ENCODE data around the gene GLIS1. TPM values are rescaled to one million over a fixed set of nuclear protein-coding genes. Genes with fewer than 3 reads are reported as not detected.
A peak's percentile ranks its signal among the peaks of the same experiment; 100 is the strongest.

The GLIS1 gene
- total RNA-seq, 4 donors from 2014 or later, result 0.63 to 2.4 (median 1.0) TPM

DNA sequence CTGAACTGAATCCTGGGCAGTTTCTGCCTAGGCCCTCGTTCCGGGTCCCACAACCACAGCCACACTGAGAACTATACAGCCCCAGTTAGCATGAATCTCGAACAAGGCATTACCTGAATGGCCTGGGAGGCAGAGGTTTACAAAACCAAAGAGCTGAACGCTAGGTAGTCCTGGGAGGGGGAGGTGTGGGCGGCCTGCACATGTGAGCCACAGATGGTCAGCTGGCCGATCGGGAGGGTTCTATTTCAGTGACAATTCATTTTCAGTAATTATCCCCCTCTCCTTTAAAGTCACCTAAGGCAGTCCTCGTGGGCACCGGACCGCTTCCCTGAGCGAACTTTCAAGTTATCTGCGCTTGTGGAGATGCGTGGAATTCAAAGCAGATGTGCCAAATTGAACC, 111.9 kb downstream of the GLIS1 start:
- TF ChIP-seq, protein P1, sequence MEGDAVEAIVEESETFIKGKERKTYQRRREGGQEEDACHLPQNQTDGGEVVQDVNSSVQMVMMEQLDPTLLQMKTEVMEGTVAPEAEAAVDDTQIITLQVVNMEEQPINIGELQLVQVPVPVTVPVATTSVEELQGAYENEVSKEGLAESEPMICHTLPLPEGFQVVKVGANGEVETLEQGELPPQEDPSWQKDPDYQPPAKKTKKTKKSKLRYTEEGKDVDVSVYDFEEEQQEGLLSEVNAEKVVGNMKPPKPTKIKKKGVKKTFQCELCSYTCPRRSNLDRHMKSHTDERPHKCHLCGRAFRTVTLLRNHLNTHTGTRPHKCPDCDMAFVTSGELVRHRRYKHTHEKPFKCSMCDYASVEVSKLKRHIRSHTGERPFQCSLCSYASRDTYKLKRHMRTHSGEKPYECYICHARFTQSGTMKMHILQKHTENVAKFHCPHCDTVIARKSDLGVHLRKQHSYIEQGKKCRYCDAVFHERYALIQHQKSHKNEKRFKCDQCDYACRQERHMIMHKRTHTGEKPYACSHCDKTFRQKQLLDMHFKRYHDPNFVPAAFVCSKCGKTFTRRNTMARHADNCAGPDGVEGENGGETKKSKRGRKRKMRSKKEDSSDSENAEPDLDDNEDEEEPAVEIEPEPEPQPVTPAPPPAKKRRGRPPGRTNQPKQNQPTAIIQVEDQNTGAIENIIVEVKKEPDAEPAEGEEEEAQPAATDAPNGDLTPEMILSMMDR (IDR thresholded peaks at IDR 0.05), result no peak
- no peak for TF ChIP-seq POLR2A (IDR thresholded peaks at IDR 0.05)
- intact Hi-C loops (cut with DNase I; ENCODE audit: low total_unique reads), result no loop called here
- 86 to 87% methylated on average over 13 of the region's 13 CpGs for WGBS, 2 donors
- DNase-seq (ENCODE audit: low spot score in 2 of 2), result peak in 1 of 2 donors; percentile 80
- H3K4me3 ChIP-seq (ENCODE audit: low read depth, poor library complexity, severe bottlenecking), result no peak overlapping the region

DNA sequence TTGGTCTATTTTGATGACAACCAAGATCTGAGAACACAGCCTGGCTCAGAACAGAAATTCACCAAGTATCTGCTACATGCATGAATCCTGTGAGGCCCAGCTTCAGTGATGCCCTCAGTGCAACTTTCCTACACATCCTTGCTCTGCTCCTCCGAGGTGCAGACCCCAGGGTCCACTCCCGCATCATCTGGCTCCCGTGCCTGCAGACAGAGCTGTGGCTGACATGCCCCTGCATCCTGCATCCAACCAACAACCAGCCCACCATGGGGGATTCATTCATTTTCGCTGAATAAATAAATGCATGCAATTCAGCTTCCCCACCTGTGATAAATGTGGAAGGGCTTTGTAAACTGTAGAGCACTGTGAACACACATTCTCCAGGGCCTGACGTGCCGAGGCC, 112.3 kb downstream of the GLIS1 start:
- no peak overlapping the region for H3K4me3 ChIP-seq (ENCODE audit: low read depth, poor library complexity, severe bottlenecking)
- DNase-seq (ENCODE audit: low spot score in 2 of 2), result no peak
- TF ChIP-seq, protein P1 (IDR thresholded peaks at IDR 0.05), result no peak
- no peak for TF ChIP-seq POLR2A (IDR thresholded peaks at IDR 0.05)
- intact Hi-C loops (cut with DNase I; ENCODE audit: low total_unique reads), result no loop called here
- 69 to 78% methylated on average over 6 of the region's 6 CpGs for whole genome bisulfite sequencing, 2 donors

GRCh38 chr1:53625766-53626520, 113.0 kb downstream of the GLIS1 start:
- WGBS, 2 donors, result 57 to 63% methylated on average over 10 of the region's 10 CpGs
- intact Hi-C loops (cut with DNase I; ENCODE audit: low total_unique reads), result no loop called here

DNA sequence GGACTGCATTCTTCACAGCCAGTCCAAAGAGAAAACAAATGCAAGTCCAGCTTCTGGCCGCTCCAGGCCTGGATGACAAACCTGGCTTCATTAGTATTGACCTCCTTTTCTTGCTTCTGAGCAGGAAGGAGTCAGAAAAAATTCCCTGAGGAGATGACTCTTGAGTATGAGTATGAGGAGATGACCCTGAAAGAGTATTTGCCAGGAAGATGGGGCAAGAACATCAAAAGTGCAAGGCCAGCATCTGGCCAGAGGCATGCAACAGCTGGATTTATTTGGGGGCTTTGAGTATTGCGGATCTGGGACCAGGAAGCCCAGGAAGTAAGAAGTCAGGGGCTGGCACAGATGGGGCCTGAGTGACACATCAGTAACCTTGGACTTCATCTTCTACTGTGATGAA, 113.9 kb downstream of the GLIS1 start:
- no peak overlapping the region for H3K4me3 ChIP-seq (ENCODE audit: low read depth, poor library complexity, severe bottlenecking)
- WGBS, 2 donors, result 71 to 72% methylated on average over 2 of the region's 2 CpGs
- TF ChIP-seq, protein P1 (IDR thresholded peaks at IDR 0.05), result no peak
- TF ChIP-seq POLR2A (IDR thresholded peaks at IDR 0.05), result no peak
- peak; percentile 51 to 85 for DNase-seq (ENCODE audit: low spot score in 2 of 2)
- intact Hi-C loops (cut with DNase I; ENCODE audit: low total_unique reads), result no loop called here

More at GRCh38 chr1:53625766-53626520, 113.0 kb downstream of the GLIS1 start:
- no peak overlapping the region for H3K4me3 ChIP-seq (ENCODE audit: low read depth, poor library complexity, severe bottlenecking)
- no peak for TF ChIP-seq POLR2A (IDR thresholded peaks at IDR 0.05)
- TF ChIP-seq, protein P1 (IDR thresholded peaks at IDR 0.05), result no peak
- peak in 1 of 2 donors; percentile 72 for DNase-seq (ENCODE audit: low spot score in 2 of 2)

GRCh38 chr1:53622531-53622930, 116.4 kb downstream of the GLIS1 start:
- no peak overlapping the region for H3K4me3 ChIP-seq (ENCODE audit: low read depth, poor library complexity, severe bottlenecking)
- TF ChIP-seq POLR2A (IDR thresholded peaks at IDR 0.05), result no peak
- TF ChIP-seq, protein P1 (IDR thresholded peaks at IDR 0.05), result no peak
- intact Hi-C loops (cut with DNase I; ENCODE audit: low total_unique reads), result no loop called here
- DNase-seq (ENCODE audit: low spot score in 2 of 2), result peak in 1 of 2 donors; percentile 10
- WGBS, 2 donors, result 88 to 98% methylated on average over 5 of the region's 5 CpGs

Data from lower leg skin (tissue), 4 donors.